Dedifferentiated amniotic fluid mesenchymal stem cell (primary cell): ENCODE results near the gene SPDYE3.
"Not testable (repeated sequence)": the region's sequence is repeated elsewhere in the genome, so short reads cannot be mapped to it uniquely, and the experiment has no call there.

Source experiments
- DNase-seq: peaks from one replicate; pipeline ENCODE4 v3.0.0-alpha.2; 2016; ENCODE audit errors: extremely low spot score

The SPDYE3 gene

DNA sequence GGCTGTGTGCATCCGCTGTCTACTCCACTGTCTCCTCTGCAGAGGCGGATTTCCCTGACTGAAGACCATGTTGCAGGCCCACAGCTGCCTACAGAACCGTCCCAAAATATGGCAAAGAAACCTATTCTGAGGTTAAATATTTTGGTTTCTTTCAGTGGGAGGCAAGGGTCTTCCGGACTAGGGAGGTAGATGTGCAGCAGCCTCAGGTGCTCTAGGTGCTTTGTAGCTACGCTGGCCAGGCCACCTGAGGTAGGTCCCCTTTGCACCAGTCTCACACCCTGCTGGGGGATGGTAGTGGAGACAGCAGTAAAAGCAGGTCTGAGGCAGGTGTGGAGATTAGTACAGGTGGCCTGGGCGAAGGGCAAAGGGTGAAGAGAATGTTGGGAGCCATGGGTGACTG is 42.3 kb downstream of the SPDYE3 start:
- DNase-seq = peak; percentile 6

DNA sequence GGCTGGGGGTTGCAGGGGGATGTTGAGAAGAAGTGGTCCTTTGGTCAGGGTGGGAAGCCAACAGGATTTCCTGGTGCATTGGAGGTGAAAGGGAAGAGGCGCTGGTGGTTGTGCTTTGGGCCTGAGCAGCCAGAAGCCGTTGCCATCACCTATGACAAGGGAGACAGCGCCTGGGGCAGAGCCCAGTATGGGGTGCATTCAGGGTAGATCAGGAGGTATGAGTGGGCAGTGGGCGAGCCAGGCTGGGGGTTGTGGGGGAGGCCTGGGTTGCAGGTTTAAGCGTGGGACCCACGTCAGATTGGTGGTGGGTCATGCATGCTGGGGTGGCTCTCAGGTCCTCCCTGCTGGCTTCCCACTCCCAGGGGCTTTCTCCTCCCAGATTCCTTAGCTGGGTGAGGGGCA is 44.2 kb downstream of the SPDYE3 start:
- peak; percentile 5 for DNase-seq

DNA sequence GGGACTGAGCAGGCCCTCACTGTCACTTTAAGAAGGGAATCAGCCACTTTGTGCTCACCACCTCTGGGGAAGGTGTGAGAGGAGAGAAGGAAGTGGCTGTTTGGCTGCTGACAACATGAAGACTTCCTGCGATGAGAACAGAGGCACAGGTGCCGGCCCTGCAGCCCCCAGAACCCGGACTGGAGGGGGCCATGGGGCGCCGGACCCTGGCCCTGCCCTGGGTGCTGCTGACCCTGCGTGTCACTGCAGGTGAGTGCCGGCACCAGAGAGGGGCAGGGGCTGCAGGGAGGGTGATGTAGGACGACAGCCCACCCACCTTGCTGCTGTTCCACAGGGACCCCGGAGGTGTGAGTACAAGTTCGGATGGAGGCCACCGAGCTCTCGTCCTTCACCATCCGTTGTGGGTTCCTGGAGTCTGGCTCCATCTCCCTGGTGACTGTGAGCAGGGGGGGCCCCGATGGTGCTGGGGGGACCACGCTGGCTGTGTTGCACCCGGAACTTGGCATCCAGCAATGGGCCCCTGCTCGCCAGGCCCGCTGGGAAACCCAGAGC is 44.8 kb downstream of the SPDYE3 start:
- DNase-seq = not testable (repeated sequence)

DNA sequence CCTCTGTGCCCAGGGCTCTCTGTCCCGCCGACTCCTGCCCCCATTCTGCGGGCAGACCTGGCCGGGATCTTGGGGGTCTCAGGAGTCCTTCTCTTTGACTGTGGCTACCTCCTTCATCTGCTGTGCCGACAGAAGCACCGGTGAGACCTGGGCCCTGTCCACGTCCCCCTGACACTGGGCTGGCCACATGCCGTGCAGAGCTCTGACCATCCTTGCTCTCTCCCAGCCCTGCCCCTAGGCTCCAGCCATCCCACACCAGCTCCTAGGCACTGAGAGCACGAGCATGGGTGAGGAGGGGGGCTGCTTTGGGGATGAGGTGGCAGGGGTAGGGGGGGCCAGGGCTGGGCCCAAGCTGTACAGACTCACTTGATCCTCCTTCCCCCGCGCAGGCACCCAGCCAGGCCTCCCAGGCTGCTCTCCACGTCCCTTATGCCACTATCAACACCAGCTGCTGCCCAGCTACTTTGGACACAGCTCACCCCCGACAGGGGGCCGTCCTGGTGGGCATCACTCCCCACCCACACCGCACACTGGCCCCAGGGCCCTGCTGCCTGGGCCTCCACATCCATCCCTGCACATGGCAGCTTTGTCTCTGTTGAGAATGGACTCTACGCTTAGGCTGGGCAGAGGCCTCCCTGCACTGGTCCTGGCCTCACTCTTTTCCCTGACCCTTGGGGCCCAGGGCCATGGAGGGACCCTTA is 45.6 kb downstream of the SPDYE3 start:
- no peak for DNase-seq

DNA sequence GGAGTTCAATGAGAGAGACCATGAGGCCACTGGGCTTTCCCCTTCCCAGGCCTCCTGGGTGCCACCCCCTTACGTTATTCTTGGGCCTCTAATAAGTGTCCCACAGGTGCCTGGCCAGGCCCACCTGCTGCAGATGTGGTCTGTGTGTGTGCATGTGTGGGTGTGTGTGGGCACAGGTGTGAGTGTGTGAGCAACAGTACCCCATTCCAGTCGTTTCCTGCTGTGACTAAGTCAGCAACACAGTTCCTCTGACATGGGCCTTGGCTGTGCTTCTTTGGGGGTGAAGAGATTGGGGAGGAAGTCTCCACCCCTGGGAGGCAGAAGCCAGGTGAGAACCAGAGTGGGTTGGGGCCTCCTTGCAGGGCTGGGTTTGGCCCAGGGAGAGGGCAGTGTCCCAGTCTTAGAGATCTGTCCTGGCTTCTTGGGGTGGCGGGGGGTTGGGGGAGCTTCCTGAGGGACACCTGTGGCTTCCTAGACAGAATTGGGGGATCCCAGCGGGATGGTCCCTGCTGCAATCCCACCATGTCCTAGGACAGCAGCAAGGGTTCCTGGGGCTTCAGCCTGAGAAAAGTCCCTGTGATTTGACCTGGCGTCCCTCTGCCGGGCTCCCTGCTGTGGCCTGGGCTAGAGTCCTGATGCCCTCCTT is 46.3 kb downstream of the SPDYE3 start:
- DNase-seq = no peak

DNA sequence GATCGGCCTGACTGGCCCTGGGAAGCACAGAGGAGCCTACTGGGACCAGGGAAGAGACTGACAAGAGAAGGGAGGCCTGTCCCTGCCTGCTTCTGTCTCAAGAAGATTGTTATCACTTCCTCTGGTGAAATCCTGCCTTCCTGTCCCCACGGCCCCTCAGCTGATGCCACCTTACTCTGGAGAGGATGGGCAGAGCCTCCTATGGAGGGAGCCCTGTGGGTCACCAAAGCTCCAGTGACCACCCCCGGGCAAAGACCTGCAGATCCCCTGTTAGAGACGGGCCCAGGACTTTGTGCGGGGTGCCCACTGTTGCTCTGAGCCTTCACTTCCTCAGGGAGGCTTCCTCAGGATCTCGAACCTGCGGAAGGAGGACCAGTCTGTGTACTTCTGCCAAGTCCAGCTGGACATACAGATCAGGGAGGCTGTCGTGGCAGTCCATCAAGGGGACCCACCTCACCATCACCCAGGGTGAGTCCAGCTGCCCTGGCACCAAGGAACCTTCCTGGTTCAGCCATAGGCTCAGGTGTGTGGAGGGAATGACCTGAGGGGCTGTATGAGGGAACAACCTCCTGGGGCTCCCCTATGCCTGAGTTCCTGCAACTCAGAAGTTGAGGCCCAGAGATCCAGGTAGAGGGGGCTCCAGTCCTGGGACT is 49.0 kb downstream of the SPDYE3 start:
- DNase-seq = no peak

DNA sequence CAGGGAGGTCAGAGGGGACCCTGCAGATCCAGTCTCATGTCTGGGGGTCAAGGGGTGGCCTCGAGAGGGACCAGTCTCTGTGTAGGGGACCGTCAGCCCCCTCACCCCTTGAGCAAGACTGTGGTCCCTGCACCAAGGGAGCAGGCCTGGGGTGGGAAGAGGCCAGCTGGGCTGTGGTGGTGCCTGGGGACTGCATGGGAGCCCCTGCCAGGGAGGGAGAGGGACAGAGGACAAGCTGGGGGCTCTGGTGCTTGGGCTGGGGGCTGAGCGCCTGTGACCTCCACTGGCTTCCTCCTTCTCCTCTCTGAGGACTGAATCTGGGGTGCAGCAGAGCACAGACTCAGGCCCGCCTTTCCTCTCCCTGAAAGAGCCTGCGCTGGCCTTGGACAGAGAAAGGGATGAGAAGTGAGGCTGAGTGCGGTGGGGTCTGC is 49.6 kb downstream of the SPDYE3 start:
- DNase-seq = no peak

DNA sequence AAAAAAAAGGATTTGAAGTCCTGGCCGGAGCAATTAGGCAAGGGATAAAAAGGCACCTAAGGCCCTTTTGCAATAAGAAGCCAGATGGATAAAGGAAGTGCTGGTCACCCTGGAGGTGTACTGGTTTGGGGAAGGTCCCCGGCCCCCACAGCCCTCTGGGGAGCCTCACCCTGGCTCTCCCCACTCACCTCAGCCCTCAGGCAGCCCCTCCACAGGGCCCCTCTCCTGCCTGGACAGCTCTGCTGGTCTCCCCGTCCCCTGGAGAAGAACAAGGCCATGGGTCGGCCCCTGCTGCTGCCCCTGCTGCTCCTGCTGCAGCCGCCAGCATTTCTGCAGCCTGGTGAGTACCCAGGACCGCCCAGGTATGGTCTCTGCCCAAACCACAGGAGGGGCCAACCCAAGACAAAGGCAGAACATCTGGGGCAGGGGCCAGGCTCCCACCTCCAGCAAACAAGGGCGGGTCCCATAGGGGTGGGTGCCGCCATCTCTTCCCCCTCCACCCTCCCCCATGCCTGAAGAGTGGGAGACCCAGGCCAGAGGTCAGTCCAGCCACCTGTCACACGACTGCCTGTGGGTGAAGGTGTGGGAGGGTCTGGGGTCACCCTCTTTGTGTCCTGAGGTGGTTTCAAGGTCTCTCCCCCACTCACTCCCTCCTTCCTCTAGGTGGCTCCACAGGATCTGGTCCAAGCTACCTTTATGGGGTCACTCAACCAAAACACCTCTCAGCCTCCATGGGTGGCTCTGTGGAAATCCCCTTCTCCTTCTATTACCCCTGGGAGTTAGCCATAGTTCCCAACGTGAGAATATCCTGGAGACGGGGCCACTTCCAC is 50.7 kb downstream of the SPDYE3 start, which contains the start of gene PILRB:
Gene PILRB, plus strand, starts transcription at position 91 of the 830 bp plus-strand sequence. Its CDS starts 186 bp downstream, at position 277.
- DNase-seq = no peak

DNA sequence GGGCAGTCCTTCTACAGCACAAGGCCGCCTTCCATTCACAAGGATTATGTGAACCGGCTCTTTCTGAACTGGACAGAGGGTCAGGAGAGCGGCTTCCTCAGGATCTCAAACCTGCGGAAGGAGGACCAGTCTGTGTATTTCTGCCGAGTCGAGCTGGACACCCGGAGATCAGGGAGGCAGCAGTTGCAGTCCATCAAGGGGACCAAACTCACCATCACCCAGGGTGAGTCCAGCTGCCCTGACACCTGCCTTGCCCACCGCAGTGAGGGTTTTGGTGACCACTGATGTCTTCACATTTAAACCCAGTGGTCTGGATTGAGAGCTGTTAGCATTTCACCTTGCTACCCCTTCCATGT is 51.3 kb downstream of the SPDYE3 start:
- no peak for DNase-seq

DNA sequence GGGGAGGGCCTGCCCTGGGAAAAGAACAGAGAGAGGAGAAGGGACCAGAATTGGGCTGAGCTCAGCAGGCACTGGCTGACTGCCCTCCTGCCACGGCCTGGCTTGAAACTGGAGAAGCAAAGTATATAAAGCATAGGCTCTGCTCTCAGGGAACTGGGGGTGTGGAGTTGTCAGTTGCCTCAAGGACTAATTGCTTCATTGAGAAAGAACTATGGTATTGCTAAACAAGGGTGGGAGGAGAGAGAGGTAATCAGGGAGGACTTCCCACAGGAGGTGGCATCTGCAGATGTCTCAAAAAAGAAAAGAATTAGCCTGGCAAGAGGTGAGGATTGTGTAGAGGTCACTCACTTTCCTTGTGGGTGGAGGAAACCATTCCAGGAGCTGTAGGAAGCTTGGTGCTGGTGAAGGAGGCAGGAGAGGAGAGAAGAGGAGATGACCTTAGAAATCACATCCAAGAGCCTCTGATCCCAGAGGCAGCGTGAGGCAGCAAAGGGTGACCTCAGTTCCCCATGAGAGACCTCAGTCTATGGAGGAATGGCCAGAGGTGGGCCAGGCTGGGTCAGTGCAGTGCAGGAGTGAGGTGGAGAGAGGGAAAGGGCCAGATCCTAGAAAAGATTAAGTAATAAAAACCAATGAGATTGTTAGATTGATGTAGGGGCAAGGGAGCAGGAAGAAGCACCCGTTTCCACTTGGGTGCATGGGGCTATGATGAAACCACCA is 52.8 kb downstream of the SPDYE3 start:
- no peak for DNase-seq

DNA sequence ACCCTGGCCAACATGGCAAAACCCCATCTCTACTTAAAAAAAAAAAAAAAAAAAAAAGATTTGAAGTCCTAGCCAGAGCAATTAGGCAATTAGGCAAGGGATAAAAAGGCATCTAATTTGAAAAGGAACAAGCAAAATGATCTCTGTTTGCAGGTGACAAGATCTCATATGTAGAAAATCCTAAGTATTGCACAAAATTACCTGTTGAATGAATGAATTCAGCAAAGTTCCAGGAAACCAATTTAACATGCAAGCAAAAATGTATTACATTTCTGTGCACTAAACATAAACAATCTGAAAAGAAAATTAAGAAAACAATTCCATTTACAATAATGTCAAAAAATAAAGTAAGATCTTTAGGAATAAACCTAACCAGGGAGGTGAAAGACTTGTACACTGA is 55.6 kb downstream of the SPDYE3 start:
- no peak for DNase-seq

DNA sequence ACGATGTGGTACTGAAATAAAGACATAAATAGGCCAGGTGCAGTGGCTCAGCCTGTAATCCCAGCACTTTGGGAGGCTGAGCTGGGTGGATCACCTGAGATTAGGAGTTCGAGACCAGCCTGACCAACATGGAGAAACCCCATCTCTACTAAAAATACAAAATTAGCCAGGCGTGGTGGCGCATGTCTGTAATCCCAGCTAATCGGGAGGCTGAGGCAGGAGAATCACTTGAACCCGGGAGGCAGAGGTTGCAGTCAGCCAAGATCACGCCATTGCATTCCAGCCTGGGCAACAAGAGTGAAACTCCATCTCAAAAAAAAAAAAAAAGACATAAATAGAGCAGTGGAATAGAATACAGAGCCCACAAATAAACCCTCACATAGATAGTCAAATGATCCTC is 56.3 kb downstream of the SPDYE3 start:
- DNase-seq = not testable (repeated sequence)

DNA sequence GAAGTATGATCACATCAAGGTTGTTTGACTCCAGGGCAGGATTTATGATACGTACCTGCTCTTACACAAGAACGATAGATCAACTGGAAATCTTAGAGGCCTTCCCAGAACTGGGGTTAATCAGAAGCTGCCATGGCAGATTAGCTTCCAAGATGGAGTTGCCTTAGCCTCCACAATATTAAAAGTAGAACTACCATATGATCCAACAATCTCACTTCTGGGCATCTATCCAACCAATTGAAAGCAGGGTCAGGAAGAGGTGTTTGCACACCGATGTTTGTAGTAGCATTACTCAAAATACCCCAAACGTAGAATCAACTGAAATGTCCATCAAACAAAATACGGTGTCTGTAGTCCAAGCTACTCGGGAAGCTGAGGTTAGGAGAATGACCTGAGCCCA is 57.0 kb downstream of the SPDYE3 start:
- no peak for DNase-seq

DNA sequence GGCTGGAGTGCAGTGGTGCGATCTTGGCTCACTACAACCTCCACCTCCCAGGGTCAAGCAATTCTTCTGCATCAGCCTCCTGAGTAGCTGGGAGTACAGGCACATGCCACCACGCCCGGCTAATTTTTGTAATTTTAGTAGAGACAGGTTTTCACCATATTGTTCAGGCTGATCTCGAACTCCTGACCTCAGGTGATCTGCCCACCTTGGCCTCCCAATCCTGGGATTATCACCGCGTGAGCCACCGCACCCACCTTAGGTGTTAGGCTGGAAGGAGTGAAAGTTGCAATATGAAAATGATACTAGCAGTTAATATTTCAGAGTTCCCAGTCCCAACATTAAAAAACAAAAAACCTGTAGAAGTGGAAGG is 58.5 kb downstream of the SPDYE3 start:
- DNase-seq = not testable (repeated sequence)

DNA sequence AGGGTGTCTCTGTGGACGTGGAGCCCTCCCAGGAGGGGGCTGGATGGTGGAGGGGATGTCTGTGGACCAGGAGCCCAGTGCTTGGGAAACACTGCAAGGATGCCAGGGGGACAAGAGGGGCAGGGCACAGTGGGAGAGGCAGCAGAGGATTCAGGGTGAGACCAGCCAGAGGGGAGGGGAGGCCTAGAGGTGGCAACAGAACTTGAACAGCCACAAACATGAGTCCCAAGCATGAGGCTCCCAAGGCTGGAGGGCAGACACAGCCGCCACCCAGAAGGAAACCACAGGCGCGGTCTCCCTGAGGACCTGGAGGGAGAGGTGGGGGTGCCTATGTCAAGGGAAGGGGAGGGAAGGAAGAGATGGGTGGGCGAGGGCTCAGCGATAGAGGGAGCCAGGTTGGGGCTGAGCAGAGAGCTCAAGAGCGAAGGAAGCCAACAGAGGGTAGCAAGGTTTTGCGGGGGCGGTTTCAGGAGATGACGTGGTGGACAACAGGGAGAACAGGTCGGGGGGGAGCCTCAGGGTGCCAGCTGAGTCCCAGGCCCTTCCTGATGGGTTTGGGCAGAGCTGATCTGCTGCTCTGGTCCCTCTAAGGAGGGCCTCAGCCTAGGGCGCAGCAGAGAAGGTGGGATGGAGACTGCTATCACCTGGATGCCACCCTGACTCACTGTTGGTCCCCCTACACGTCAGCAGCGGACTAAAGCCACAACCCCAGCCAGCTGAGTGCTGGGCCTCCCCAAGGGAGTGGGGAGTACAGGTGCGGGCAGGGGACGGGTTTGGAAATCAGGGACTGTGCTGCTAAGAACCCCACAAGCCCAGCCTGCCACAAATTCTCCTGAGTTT is 59.1 kb downstream of the SPDYE3 start:
- no peak for DNase-seq

DNA sequence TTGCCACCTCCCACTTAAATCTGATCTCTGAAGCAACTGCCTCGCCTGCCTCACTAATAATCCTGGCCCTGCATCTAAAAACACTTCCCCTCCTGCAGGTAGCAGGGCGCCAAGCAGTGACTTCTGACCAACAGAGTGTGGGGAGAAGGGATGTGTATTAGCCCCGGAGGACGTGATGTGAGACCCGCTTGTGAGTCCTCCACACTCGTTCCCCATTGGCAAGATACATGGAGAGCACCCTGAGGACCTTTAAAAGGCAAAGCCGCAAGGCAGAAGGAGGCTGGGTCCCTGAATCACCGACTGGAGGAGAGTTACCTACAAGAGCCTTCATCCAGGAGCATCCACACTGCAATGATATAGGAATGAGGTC is 59.7 kb downstream of the SPDYE3 start:
- no peak for DNase-seq

DNA sequence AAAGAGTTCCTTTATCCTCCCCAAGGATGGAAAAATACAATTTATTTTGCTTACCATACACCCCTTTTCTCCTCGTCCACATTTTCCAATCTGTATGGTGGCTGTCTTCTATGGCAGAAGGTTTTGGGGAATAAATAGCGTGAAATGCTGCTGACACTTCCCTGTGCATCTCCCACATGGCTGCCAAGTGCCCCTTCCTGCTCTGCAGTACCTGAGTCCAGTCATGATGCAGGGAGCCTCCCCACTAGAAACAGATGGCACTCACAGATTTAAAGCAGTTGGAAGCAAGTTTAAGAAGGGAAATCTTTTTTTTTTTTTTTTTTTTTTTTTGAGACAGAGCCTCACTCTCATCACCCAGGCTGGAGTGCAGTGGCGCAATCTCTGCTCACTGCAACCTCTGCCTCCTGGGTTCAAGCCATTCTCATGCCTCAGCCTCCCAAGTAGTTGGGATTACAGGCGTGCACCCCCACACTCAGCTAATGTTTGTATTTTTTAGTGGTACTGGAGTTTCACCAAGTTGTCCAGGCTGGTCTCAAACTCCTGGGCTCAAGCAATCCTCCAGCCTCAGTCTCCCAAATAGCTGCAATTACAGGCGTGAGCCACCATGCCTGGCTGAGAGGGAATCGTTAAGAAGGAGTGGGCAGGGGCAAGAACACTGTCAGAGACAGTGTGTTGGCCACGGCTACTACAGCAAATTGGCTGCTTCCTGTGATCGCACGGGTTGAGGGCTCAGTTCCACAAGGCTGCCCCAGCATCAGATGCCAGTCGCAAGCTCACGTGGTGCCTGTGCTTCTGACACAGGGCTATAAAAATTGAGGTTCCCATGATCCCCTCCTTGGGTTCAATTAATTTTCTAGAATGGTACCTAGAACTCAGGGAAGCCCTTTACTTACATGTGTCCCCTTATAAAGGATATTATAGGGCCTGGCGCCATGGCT is 60.4 kb downstream of the SPDYE3 start:
- no peak for DNase-seq

DNA sequence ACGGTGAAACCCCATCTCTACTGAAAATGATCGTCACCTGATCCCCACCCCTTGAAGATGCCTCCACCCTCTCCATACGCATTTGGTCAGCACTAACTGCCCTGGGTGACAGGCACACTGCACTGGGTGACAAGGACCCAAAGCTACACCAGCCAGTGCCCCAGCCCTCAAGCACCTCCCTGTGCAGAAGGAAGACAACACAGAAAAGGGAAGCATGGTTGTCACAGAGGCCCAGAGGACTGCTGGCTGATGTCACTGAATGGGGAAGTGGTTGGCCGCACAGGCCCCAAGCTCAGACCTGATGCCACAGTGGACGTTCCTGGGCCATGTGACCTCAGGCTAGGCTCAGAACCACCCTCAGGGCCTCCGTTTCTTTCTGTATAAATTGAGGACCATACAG is 61.6 kb downstream of the SPDYE3 start:
- no peak for DNase-seq

DNA sequence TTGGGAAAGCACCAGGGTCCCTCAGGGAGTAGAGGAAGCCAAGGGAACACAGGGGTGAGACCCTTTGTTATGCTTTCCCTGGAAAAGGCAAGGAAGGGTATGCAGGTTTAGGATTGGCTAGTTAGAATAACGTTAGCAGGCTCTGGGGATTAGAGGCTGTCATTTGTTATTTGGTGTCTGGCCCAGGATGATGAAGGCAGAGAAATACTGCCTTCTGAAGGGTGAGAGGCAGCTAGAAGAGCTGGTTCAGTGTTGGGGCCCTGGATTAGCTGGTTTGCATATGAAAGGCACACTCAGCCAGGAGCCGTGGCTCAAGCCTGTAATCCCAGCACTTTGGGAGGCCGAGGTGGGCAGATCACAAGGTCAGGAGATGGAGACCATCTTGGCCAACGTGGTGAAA is 62.8 kb downstream of the SPDYE3 start:
- DNase-seq = no peak
